Head of caudate nucleus (tissue), 42 donors: ENCODE data around the gene IL2RG.
A peak's percentile ranks its signal among the peaks of the same experiment; 100 is the strongest.

Experiments
- DNase-seq, 42 donors: peaks; one replicate each; pipeline versions ENCODE4 v3.0.0 to v3.0.0-alpha.2; 2020 to 2021; ENCODE audit warnings: mixed read lengths in 7 of 42
- intact Hi-C: fragments of 100-400 bp; cut with DNase I; formaldehyde crosslinking; loops from one replicate; pipeline ENCODE4 v1.15.0; 2022

IL2RG gene

GRCh38 chrX:71117358-71117757 is 6.0 kb upstream of the IL2RG start:
- DNase-seq: no peak
- intact Hi-C loops: no loop called here

DNA sequence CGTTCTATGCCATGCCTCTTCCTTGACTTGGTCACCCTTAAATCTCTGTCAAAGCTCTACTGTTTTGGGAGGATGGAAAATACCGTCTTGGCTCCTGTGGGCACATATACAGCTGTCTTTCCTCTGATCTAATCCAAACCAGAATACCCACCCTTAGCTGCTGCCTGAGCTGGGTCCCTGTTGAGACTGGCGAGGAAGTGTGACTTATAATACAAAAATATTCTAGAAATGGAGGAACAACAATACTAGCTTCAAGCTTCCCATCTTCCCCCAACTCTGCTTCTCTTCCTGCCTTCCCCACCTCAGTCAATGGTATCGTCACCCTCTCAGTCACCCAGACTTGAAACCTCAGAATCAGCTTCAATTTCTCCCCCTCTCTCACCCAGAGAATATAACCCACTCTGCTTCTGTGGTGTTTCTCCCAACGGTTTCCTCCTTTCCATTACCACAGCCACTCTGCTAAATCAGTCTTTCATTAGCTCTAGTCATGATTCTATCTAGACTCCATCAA is 599 bp upstream of the IL2RG start:
- intact Hi-C loops: no loop called here
- DNase-seq: no peak

DNA sequence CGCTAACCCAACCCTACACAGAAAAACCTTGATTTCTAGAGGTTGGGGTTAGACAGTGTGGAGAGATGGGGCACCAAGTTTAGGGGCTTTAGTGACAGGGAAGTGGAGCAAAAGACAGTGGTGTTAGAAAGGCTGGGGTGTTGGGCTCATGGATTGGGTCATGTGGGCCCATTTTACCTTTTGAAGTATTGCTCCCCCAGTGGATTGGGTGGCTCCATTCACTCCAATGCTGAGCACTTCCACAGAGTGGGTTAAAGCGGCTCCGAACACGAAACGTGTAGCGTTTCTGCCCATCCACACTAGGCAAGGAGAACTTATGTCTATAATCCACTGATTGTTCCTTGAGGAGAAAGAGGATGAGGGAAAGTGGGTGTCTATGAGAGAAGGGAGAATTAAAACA is 2.3 kb downstream of the IL2RG start:
- intact Hi-C loops: no loop called here
- DNase-seq: no peak

GRCh38 chrX:71107762-71108360 is 3.5 kb downstream of the IL2RG start:
- DNase-seq: no peak
- intact Hi-C loops: no loop called here

- intact Hi-C loops: no loop called here
- DNase-seq: no peak
Measured at GRCh38 chrX:71107245-71107644, 4.1 kb downstream of the IL2RG start.

DNA sequence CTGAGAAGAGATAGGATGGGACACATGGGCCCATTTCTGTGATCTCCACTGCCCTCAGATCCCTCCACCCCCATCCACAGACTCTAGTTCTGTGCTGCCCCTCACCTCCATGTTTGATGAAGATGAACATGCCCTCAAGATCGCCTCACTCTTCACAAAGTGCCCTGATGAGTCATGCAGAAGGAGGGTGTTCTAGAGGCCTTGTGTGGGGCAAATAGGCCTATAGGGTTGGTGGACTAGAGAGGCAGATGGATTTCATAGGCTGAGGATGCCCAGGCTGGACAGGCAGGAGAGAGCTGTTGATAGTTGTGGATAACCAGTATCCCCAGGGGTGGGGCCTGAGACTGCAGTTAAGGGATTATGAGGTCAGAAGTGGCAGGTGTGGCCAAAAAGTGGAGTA is 5.0 kb downstream of the IL2RG start, which contains the start of gene CXorf65:
Gene CXorf65, minus strand, starts transcription at position 314 of the 400 bp plus-strand sequence. Its CDS starts 184 bp downstream, at position 130.
- DNase-seq: no peak

GRCh38 chrX:71105628-71106027 is 5.7 kb downstream of the IL2RG start:
- intact Hi-C loops: no loop called here

More for the DNA sequence above, 5.0 kb downstream of the IL2RG start, which contains the start of gene CXorf65:
- intact Hi-C loops: no loop called here

GRCh38 chrX:71103110-71103983 is 8.0 kb downstream of the IL2RG start:
- DNase-seq: peak in 9 of 42 donors; percentile 2 to 46 (median 22)
- intact Hi-C loops: no loop called here

More at GRCh38 chrX:71105628-71106027, 5.7 kb downstream of the IL2RG start:
- DNase-seq: no peak

- DNase-seq: no peak
- intact Hi-C loops: no loop called here
Measured at GRCh38 chrX:71102292-71102691, 9.1 kb downstream of the IL2RG start.

GRCh38 chrX:71100581-71101505 is 10.5 kb downstream of the IL2RG start:
- intact Hi-C loops: no loop called here
- no peak for DNase-seq

GRCh38 chrX:71099736-71100135 is 11.6 kb downstream of the IL2RG start:
- intact Hi-C loops: no loop called here
- peak in 1 of 42 donors; percentile 11 for DNase-seq

GRCh38 chrX:71098951-71099506 is 12.3 kb downstream of the IL2RG start:
- intact Hi-C loops: no loop called here
- peak in 1 of 42 donors; percentile 13 for DNase-seq

- intact Hi-C loops: no loop called here
Measured at GRCh38 chrX:71098302-71098701, 13.1 kb downstream of the IL2RG start.

GRCh38 chrX:71096760-71097032 is 14.7 kb downstream of the IL2RG start:
- DNase-seq: peak in 2 of 42 donors; percentile 22 to 30
- intact Hi-C loops: no loop called here

More at GRCh38 chrX:71098302-71098701, 13.1 kb downstream of the IL2RG start:
- peak; percentile 32 to 85 (median 58) for DNase-seq

DNA sequence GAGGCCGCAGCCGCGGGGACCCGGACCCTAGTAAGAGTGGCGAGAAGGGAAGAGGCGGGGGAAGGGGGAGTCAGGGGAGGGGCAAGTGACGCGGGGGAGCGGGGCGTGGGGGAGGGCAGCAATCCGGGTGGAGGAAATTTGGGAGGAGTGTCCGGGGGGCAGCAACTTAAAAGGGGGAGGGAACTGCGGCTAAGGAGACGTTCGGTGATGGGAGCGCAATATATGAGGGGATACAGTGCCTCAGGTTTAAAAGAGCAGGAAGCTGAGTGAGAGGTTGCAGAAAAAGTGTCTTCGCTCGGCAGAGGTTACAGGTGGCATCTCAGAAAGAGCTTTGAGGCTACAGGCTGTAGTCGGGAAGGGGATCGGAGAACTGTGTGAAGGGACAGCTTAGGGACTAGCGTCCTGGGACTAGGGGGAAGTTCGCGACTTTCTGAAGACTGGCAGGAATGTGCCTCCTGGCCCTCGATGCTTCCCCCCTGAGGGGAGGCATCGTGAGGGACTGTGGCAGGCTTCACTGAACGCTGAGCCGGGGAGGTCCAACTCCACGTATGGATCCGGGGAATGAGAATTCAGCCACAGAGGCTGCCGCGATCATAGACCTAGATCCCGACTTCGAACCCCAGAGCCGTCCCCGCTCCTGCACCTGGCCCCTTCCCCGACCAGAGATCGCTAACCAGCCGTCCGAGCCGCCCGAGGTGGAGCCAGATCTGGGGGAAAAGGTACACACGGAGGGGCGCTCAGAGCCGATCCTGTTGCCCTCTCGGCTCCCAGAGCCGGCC is 15.2 kb downstream of the IL2RG start:
- DNase-seq: peak in 11 of 42 donors; percentile 2 to 38 (median 13)
- intact Hi-C loops: no loop called here

GRCh38 chrX:71095555-71095980 is 15.8 kb downstream of the IL2RG start, which contains the start of gene FOXO4:
Gene FOXO4 (plus strand): TSS chrX:71095851. CDS start chrX:71096529, 678 bp downstream.
- intact Hi-C loops: no loop called here
- DNase-seq: peak; percentile 89 to 97 (median 94)

GRCh38 chrX:71095033-71095432 is 16.3 kb downstream of the IL2RG start:
- intact Hi-C loops: no loop called here
- peak in 1 of 42 donors; percentile 24 for DNase-seq

DNA sequence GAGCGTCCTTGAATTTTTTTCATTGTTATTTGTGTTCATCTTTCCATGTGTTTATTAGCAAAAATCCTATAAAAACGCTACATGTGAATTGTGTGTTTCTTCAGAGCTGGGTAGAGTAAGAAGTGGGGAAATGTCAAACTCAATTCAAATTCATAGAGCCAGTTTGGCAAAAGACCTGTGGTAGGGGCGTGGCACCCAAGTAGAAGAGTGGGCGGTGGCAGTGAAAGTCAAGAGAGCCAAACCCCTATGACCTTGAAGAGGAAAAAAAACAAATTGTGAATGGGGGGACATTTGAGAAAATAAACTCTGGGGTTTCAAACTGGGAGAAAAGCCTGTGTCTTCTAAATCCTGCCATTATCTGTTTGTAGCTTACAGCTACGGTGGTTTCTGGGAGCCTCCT is 20.1 kb downstream of the IL2RG start:
- no peak for DNase-seq
- intact Hi-C loops: no loop called here
